Aorta (tissue), 5 donors: ENCODE measurements around the gene HMGCLL1. TPM values are rescaled to one million over a fixed set of nuclear protein-coding genes. Genes with fewer than 3 reads are reported as not detected.

Experiments
- ATAC-seq: fragments of 200-7000 bp; cut with Tn5 transposase; one replicate; pipeline ENCODE4 v1.9.1; 2022; ENCODE audit warnings: moderate library complexity; ENCODE audit not compliant: low FRiP score
- DNase-seq, 2 donors: peaks; one replicate each; pipeline ENCODE4 v3.0.0-alpha.2; 2020
- H3K27ac ChIP-seq, 2 donors: one replicate each; pipeline ENCODE4 v1.5.1; 2013; ENCODE audit warnings: low read length in 2 of 2, mild to moderate bottlenecking in 2 of 2, moderate library complexity in 2 of 2, control low read depth in 1 of 2, inconsistent platforms in 1 of 2, low read depth in 1 of 2
- H3K27me3 ChIP-seq, 2 donors: one replicate each; pipeline ENCODE4 v1.6.1; 2013; ENCODE audit warnings: control low read depth in 1 of 2, low read length in 1 of 2, mild to moderate bottlenecking in 1 of 2, moderate library complexity in 1 of 2; ENCODE audit not compliant: insufficient read depth in 2 of 2, control insufficient read depth in 1 of 2
- H3K36me3 ChIP-seq, 2 donors: one replicate each; pipeline ENCODE4 v1.6.1; 2013; ENCODE audit warnings: control low read depth in 1 of 2, low read length in 1 of 2, mild to moderate bottlenecking in 1 of 2; ENCODE audit not compliant: insufficient read depth in 2 of 2, control insufficient read depth in 1 of 2
- H3K4me1 ChIP-seq, 2 donors: one replicate each; pipeline ENCODE4 v1.6.1; 2013; ENCODE audit warnings: low read length in 2 of 2, control low read depth in 1 of 2, mild to moderate bottlenecking in 1 of 2, moderate library complexity in 1 of 2; ENCODE audit not compliant: insufficient read depth in 2 of 2, control insufficient read depth in 1 of 2
- H3K4me3 ChIP-seq, 2 donors: one replicate each; pipeline ENCODE4 v1.5.1; 2013; ENCODE audit warnings: low read length in 2 of 2, control low read depth in 1 of 2, mild to moderate bottlenecking in 1 of 2
- H3K9me3 ChIP-seq: one replicate; pipeline ENCODE4 v1.6.1; 2013; ENCODE audit warnings: mild to moderate bottlenecking, low read length; ENCODE audit not compliant: control insufficient read depth
- WGBS, 2 donors: extraction: QIAGEN DNeasy Blood & Tissue Kit; methylation state at CpG; one replicate each; pipeline ENCODE4 v1.1.7; 2013; 5-methylcytosine and 5-hydroxymethylcytosine counted together
- intact Hi-C, 2 donors: fragments of 100-400 bp; cut with DNase I; formaldehyde crosslinking; loops; one replicate each; pipeline versions ENCODE4 v1.14.2 to v1.15.0; 2022
- polyA plus RNA-seq, 2 donors: library from polyadenylated mRNA; stranded (reverse); fragments of 200-250 nt; gene quantifications; one replicate each; pipeline ENCODE4 v1.2.3, GENCODE V29; 2013
- total RNA-seq, 2 donors: library from RNA; stranded (reverse); fragmentation: NEBNext Ultra II Directional; extraction: Animal tissue kit (Norgen Biotek cat#: 25700); gene quantifications; one replicate each; pipeline ENCODE4 v1.2.1, GENCODE V29; 2021
- donor health status: healthy with polysubstance abuse.
- donor health status: Bipolar disorder and iron deficiency.
- donor health status: DM: no; HTN: no; CAD: no.
- donor health status: DM: no; HTN: no; CAD: no.
- donor health status: DM: yes; HTN: yes; CAD: no.

Gene HMGCLL1
- total and polyA plus RNA-seq, 4 donors, result 0.29 to 1.5 (median 0.63) TPM

DNA sequence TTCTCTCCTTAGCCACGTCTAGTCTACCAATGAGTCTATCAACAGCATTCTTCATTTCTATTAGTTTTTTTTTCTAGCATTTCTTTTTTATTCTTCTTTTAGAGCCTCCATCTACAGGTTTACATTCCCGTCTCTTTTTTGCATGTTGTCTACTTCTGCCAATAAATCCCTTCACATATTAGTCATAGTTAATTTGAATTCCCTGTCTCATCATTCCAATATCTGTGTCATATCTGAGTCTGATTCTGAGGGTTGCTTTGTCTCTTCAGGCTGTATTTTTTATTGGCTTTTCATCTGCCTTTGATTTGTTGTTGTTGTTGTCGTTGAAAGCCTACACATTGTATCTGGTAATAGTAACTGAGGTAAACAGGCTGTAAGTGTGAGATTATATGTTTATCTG lies 104.6 kb downstream of the HMGCLL1 start:
- Histone ChIP-seq H3K27ac (no peak overlapping the region), H3K9me3 (no peaks in the 10 kb centered on the region), H3K4me1 (no peaks in the 10 kb centered on the region), H3K27me3 (no peaks in the 10 kb centered on the region), H3K4me3 (no peak overlapping the region), H3K36me3 (no peaks in the 10 kb centered on the region)
- ATAC-seq (no peak), DNase-seq (no peak)
- intact Hi-C loops, result no loop called here
- 84 to 88% methylated on average over 3 of the region's 3 CpGs for WGBS, 2 donors

DNA sequence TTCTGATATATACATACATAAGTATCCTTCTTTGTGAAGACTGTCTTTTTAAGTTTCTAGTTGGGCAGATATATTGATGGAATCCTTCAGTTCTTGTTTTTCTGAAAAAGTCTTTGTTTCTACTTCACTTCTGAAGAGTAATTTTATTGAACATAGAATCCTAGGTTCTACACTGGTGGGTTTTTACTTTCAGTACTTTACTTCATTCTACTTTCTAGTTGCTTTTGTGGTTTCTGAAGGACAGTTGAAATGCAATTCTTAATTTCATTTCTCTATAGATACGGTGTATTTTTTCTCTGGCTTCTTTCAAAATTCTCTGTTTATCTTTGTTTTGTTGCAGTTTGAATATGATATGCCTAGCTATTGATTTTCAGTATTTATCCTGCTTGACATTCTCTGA lies 105.3 kb downstream of the HMGCLL1 start:
- no peak for ATAC-seq
- WGBS, 2 donors, result 88 to 97% methylated on average over 1 of the region's 1 CpG
- no peak overlapping the region for H3K27ac ChIP-seq
- H3K4me3 ChIP-seq, result no peak overlapping the region
- intact Hi-C loops, result no loop called here
- H3K9me3 ChIP-seq, result no peaks in the 10 kb centered on the region
- no peaks in the 10 kb centered on the region for H3K4me1 ChIP-seq
- no peaks in the 10 kb centered on the region for H3K36me3 ChIP-seq
- no peak for DNase-seq
- H3K27me3 ChIP-seq, result no peaks in the 10 kb centered on the region

DNA sequence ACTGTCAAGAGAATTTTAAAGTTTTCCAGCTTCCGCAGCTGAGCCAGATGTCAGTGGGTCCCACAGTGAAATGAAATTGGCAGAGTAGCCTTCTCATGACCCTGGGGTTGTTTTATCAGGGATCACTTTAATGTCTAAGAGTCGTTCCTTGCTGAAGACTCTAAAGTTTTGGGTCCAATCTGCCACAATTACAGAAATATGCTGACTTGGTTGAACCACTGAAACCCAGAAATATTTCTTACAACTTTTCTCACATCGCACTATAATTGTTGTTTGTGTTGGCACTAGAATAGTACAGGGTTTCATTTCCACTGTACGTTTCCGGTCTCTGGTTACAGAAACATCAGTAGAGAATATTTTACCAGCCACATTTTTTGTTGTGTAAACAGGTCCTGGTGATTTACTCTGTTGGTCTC lies 109.0 kb downstream of the HMGCLL1 start:
- DNase-seq (no peak), ATAC-seq (no peak)
- intact Hi-C loops, result no loop called here
- no peak overlapping the region for H3K27ac ChIP-seq
- 8% methylated on average over 5 of the region's 5 CpGs for WGBS, 2 donors
- no peaks in the 10 kb centered on the region for H3K27me3 ChIP-seq
- H3K4me1 ChIP-seq, result no peaks in the 10 kb centered on the region
- no peaks in the 10 kb centered on the region for H3K36me3 ChIP-seq
- H3K9me3 ChIP-seq, result no peaks in the 10 kb centered on the region
- H3K4me3 ChIP-seq, result no peak overlapping the region

GRCh38 chr6:55456016-55456415 lies 123.0 kb downstream of the HMGCLL1 start:
- no peaks in the 10 kb centered on the region for H3K36me3 ChIP-seq
- H3K27ac ChIP-seq, result no peak overlapping the region
- DNase-seq (no peak), ATAC-seq (no peak)
- peaks cover 0 to 2% of the 10 kb centered on the region in 2 donors for H3K4me1 ChIP-seq
- intact Hi-C loops, result no loop called here
- H3K27me3 ChIP-seq, result no peaks in the 10 kb centered on the region
- no peak overlapping the region for H3K4me3 ChIP-seq
- H3K9me3 ChIP-seq, result no peaks in the 10 kb centered on the region
- 82 to 83% methylated on average over 3 of the region's 3 CpGs for WGBS, 2 donors

DNA sequence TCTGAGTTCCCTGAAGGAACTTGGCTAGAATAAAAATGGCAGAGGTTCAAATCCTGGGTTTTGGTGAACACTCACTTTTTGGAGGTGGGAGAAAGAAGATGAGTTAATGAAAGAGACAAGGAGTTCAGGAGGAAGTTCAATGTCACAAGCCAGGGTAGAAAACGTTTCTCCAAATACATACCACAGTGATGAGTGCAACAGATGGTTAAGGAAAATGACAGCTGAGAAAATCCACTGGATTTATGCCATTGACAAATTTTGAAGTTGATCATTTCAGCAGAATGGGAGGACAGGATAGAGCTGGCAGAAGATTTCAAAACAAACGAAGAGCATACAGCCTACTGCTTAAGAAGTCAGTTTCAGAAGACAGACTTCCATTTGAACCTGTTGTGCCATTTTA lies 129.0 kb downstream of the HMGCLL1 start:
- no peaks in the 10 kb centered on the region for H3K9me3 ChIP-seq
- H3K27me3 ChIP-seq, result no peaks in the 10 kb centered on the region
- H3K4me3 ChIP-seq, result no peak overlapping the region
- ATAC-seq, result no peak
- no peaks in the 10 kb centered on the region for H3K4me1 ChIP-seq
- DNase-seq, result no peak
- H3K36me3 ChIP-seq, result no peaks in the 10 kb centered on the region
- H3K27ac ChIP-seq, result no peak overlapping the region
- WGBS, 2 donors, result 46 to 49% methylated on average over 2 of the region's 2 CpGs
- intact Hi-C loops, result no loop called here

DNA sequence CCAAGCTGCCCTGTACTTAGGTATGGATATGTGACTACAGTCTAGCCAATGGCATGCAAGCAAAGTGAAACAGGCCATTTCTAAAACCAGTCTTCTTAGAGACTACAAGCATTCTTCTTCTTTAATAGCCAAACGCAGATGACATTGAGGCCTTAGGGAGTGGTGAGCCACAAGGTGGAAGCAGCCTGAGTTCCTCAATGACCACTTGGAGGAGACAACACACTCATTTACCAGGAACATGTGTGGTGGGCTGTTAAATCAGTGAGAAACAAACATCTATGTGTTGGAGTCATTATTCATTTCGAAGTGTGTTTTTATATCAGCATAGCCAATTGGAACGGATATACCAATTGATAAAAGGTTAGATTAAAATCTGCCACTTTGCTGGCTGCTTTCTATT lies 129.8 kb downstream of the HMGCLL1 start:
- DNase-seq (no peak), ATAC-seq (no peak)
- intact Hi-C loops, result loop anchor here in 1 of 2 donors (10.0 kb wide), 1 partner anchor 506 kb away; no protein-coding TSS in a partner anchor
- H3K4me1 ChIP-seq, result no peaks in the 10 kb centered on the region
- 15 to 30% methylated on average over 3 of the region's 3 CpGs for WGBS, 2 donors
- no peaks in the 10 kb centered on the region for H3K27me3 ChIP-seq
- no peak overlapping the region for H3K4me3 ChIP-seq
- no peak overlapping the region for H3K27ac ChIP-seq
- H3K9me3 ChIP-seq, result no peaks in the 10 kb centered on the region
- H3K36me3 ChIP-seq, result no peaks in the 10 kb centered on the region

DNA sequence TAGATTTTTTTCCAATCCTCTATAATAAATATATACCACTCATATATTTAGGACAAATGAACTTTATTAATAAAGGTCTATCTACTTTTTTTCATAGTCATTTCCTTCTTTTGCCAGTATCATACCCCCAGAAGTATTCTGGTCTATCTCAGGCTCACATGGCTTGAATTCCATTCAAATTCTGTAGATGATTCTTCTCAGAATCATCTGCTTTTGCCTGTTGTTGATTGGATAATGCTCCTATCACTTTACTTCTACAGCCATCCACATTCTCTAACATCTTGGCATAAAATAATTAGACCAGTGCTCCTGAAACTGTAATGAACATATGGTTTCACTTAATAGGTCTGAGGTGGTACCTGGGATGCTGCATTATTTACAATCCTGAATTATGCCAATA lies 130.5 kb downstream of the HMGCLL1 start:
- Histone ChIP-seq H3K36me3 (no peaks in the 10 kb centered on the region), H3K4me1 (no peaks in the 10 kb centered on the region), H3K9me3 (no peaks in the 10 kb centered on the region), H3K27ac (no peak overlapping the region), H3K4me3 (no peak overlapping the region), H3K27me3 (no peaks in the 10 kb centered on the region)
- DNase-seq (no peak), ATAC-seq (no peak)
- intact Hi-C loops, result loop anchor here in 1 of 2 donors (10.0 kb wide), 1 partner anchor 506 kb away; no protein-coding TSS in a partner anchor

DNA sequence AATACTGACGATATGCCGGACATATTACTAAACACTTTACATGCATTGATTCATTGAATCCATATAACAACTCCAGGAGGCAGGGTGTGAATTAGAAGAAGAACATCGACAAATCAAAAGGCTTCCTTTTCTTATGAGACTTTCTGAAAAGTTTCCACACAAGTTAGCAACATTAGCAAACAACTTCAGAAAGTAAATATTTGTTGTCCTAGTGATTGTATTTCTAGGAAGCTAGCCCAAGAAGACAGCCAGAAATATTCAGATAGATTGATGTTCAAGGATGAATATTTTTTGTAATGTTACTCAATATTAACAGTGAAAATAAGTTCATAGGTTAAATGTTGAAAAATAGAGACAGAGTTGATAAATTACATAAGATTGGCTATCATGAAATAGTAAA lies 131.1 kb downstream of the HMGCLL1 start:
- 74 to 87% methylated on average over 3 of the region's 3 CpGs for WGBS, 2 donors
- H3K4me1 ChIP-seq, result no peaks in the 10 kb centered on the region
- H3K9me3 ChIP-seq, result no peaks in the 10 kb centered on the region
- H3K36me3 ChIP-seq, result no peaks in the 10 kb centered on the region
- H3K4me3 ChIP-seq, result no peak overlapping the region
- ATAC-seq (no peak), DNase-seq (no peak)
- no peaks in the 10 kb centered on the region for H3K27me3 ChIP-seq
- no peak overlapping the region for H3K27ac ChIP-seq
- intact Hi-C loops, result loop anchor here in 1 of 2 donors (10.0 kb wide), 1 partner anchor 507 kb away; no protein-coding TSS in a partner anchor

GRCh38 chr6:55445648-55446204 lies 133.3 kb downstream of the HMGCLL1 start:
- no peaks in the 10 kb centered on the region for H3K36me3 ChIP-seq
- ATAC-seq (no peak), DNase-seq (no peak)
- no peaks in the 10 kb centered on the region for H3K4me1 ChIP-seq
- 0 to 3% methylated on average over 1 of the region's 1 CpG for WGBS, 2 donors
- H3K27me3 ChIP-seq, result no peaks in the 10 kb centered on the region
- H3K4me3 ChIP-seq, result no peak overlapping the region
- intact Hi-C loops, result loop anchor here in 1 of 2 donors (10.0 kb wide), 1 partner anchor 509 kb away; no protein-coding TSS in a partner anchor
- no peaks in the 10 kb centered on the region for H3K9me3 ChIP-seq
- no peak overlapping the region for H3K27ac ChIP-seq
